B cell (primary cell): ENCODE data around the gene TTF2. TPM values are rescaled to one million over a fixed set of nuclear protein-coding genes. Genes with fewer than 3 reads are reported as not detected.
A peak's percentile ranks its signal among the peaks of the same experiment; 100 is the strongest.

Experiments
- ATAC-seq: fragments of 200-7000 bp; cut with Tn5 transposase; one replicate; pipeline ENCODE4 v1.10.0; 2021; ENCODE audit warnings: low read depth, mild to moderate bottlenecking, moderate number of reproducible peaks, moderate library complexity
- CTCF ChIA-PET: fragments of 350-600 bp; sonication (Branson Sonifier 250); formaldehyde crosslinking; loops from one replicate; lab custom pipeline; 2021; ENCODE audit warnings: antibody characterized with exemption, inconsistent platforms; lab: Charles Lee
- POLR2A ChIA-PET: fragments of 350-600 bp; sonication (Branson Sonifier 250); formaldehyde crosslinking; loops from one replicate; lab custom pipeline; 2021; ENCODE audit warnings: antibody characterized with exemption; lab: Charles Lee
- DNase-seq: peaks from one replicate; pipeline ENCODE4 v3.0.0; 2013
- H2AFZ ChIP-seq: 2 replicates; pipeline ENCODE4 v1.6.1; 2012; ENCODE audit warnings: mild to moderate bottlenecking, low read depth, low read length; ENCODE audit not compliant: insufficient read depth, poor library complexity, severe bottlenecking
- H3K27ac ChIP-seq, 2 donors: 1 replicate in 1 of 2; 2 replicates in 1 of 2; pipeline ENCODE4 v1.5.1; 2012 to 2013; ENCODE audit warnings: low read length in 2 of 2, mild to moderate bottlenecking in 2 of 2, moderate library complexity in 1 of 2
- H3K27me3 ChIP-seq, 4 experiments: fragments of 200-600 bp in 1 of 4; sonication (generic) in 1 of 4; replicated peaks in 1 of 4; 1 replicate in 2 of 4; 2 replicates in 2 of 4; pipeline versions ENCODE4 v1.6.1 to v1.7.0; 2013 to 2016; ENCODE audit warnings: low read length in 3 of 4, mild to moderate bottlenecking in 2 of 4, mixed read lengths in 1 of 4, moderate library complexity in 1 of 4; ENCODE audit not compliant: insufficient read depth in 4 of 4, control insufficient read depth in 3 of 4; ENCODE audit errors: control extremely low read depth in 1 of 4
- H3K36me3 ChIP-seq, 2 experiments: replicated peaks in 1 of 2; 1 replicate in 1 of 2; 2 replicates in 1 of 2; pipeline versions ENCODE4 v1.6.1 to v1.7.1; 2013; ENCODE audit warnings: low read length in 1 of 2; ENCODE audit not compliant: insufficient read depth in 2 of 2, control insufficient read depth in 1 of 2; ENCODE audit errors: control extremely low read depth in 1 of 2, extremely low read depth in 1 of 2
- H3K4me1 ChIP-seq, 2 donors: fragments of 200-600 bp in 1 of 2; sonication (generic) in 1 of 2; 1 replicate in 1 of 2; 2 replicates in 1 of 2; pipeline versions ENCODE4 v1.5.1 to v1.6.1; 2013 to 2017; ENCODE audit warnings: low read length in 2 of 2; ENCODE audit not compliant: control insufficient read depth in 2 of 2, insufficient read depth in 2 of 2
- H3K4me2 ChIP-seq: replicated peaks from 2 replicates; pipeline ENCODE3; 2012; ENCODE audit warnings: mild to moderate bottlenecking, low read depth, low read length; ENCODE audit not compliant: poor library complexity, severe bottlenecking
- H3K4me3 ChIP-seq, 5 experiments: fragments of 200-600 bp in 1 of 5; sonication (generic) in 1 of 5; 1 replicate in 3 of 5; 2 replicates in 2 of 5; pipeline versions ENCODE4 v1.5.1 to v1.7.0; 2011 to 2016; ENCODE audit warnings: low read length in 4 of 5, mild to moderate bottlenecking in 4 of 5, low read depth in 2 of 5, control low read depth in 1 of 5, moderate library complexity in 1 of 5; ENCODE audit not compliant: insufficient read depth in 1 of 5; ENCODE audit errors: control extremely low read depth in 1 of 5, extremely low read depth in 1 of 5
- H3K79me2 ChIP-seq: fragments of 200-600 bp; sonication (generic); one replicate; pipeline ENCODE4 v1.6.0; 2016; ENCODE audit warnings: low read length; ENCODE audit not compliant: control insufficient read depth, insufficient read depth
- H3K9ac ChIP-seq: fragments of 200-600 bp; sonication (generic); 2 replicates; pipeline ENCODE4 v1.6.1; 2017; ENCODE audit warnings: mild to moderate bottlenecking, low read length, moderate library complexity
- H3K9me3 ChIP-seq, 3 donors: one replicate each; pipeline versions ENCODE4 v1.6.1 to v1.7.1; 2013; ENCODE audit warnings: low read length in 2 of 3; ENCODE audit not compliant: control insufficient read depth in 2 of 3, insufficient read depth in 1 of 3; ENCODE audit errors: control extremely low read depth in 1 of 3
- H4K20me1 ChIP-seq: 2 replicates; pipeline ENCODE4 v1.6.0; 2012; ENCODE audit warnings: mild to moderate bottlenecking, low read length; ENCODE audit not compliant: insufficient read depth, control insufficient read depth, poor library complexity, severe bottlenecking
- H3K27ac Mint-ChIP-seq: one replicate; pipeline ENCODE4 v1.8.0; 2021; ENCODE audit warnings: mixed read lengths
- H3K27me3 Mint-ChIP-seq: one replicate; pipeline ENCODE4 v1.8.0; 2021; ENCODE audit warnings: mixed read lengths
- H3K4me1 Mint-ChIP-seq: one replicate; pipeline ENCODE4 v1.8.0; 2021; ENCODE audit warnings: mixed read lengths
- H3K4me3 Mint-ChIP-seq: one replicate; pipeline ENCODE4 v1.8.0; 2021; ENCODE audit warnings: mixed read lengths
- H3K9me3 Mint-ChIP-seq: one replicate; pipeline ENCODE4 v1.8.0; 2022; ENCODE audit warnings: mixed read lengths; ENCODE audit not compliant: insufficient read depth
- CTCF ChIP-seq: fragments of 200-600 bp; IDR thresholded peaks from one replicate; pipeline ENCODE4 v1.8.0; 2022; ENCODE audit warnings: antibody characterized with exemption, mild to moderate bottlenecking
- EZH2 ChIP-seq: IDR thresholded peaks from 2 replicates; pipeline ENCODE4 v1.6.1; 2012; ENCODE audit warnings: borderline replicate concordance, low read depth, mild to moderate bottlenecking, moderate library complexity, low read length; ENCODE audit not compliant: insufficient read depth, poor library complexity, severe bottlenecking
- WGBS: methylation state at CpG from one replicate; pipeline ENCODE4 v1.1.5; 2013; ENCODE audit warnings: missing lambda C conversion rate; ENCODE audit not compliant: insufficient coverage; 5-methylcytosine and 5-hydroxymethylcytosine counted together
- intact Hi-C: fragments of 100-400 bp; cut with micrococcal nuclease; formaldehyde crosslinking; loops from one replicate; pipeline ENCODE4 v1.10.0; 2022
- polyA plus RNA-seq: library from polyadenylated mRNA; depleted of rRNA; stranded (reverse); fragments of >200 nt; gene quantifications from 2 replicates; pipeline ENCODE4 v1.2.3, GENCODE V29; 2012
- total RNA-seq, 2 donors: library from RNA; stranded (reverse); fragments of 120-200 nt in 1 of 2; gene quantifications; 1 replicate in 1 of 2; 2 replicates in 1 of 2; pipeline versions ENCODE4 v1.2.3 to v1.2.4, GENCODE V29; 2013 to 2022

Gene TTF2
- total and polyA plus RNA-seq, 2 donors (not counting 1 experiment from before 2014, with no cell fraction given) = 11.3 to 28.9 TPM

GRCh38 chr1:117060441-117061317 lies 553 bp downstream of the TTF2 start:
- DNase-seq (no peak), ATAC-seq (peak; percentile 2)
- Mint-ChIP-seq H3K27me3 (no peaks in the 10 kb centered on the region), H3K4me1 (peaks cover 26% of the 10 kb centered on the region), H3K9me3 (no peaks in the 10 kb centered on the region), H3K4me3 (no peak overlapping the region), H3K27ac (no peak overlapping the region)
- POLR2A ChIA-PET = interaction anchor here (0.6 to 1.5 kb wide), 5 partner anchors 9 to 323 kb away, joined by 3 to 7 read pairs (median 3); partner anchors contain the start of gene MAN1A2
- H3K4me2 ChIP-seq = peak overlapping the region; percentile 97
- WGBS = 27% methylated on average over 39 of the region's 42 CpGs
- no peak for TF ChIP-seq CTCF
- no peak for TF ChIP-seq EZH2
- H3K36me3 ChIP-seq = peaks cover 0 to 6% of the 10 kb centered on the region in 2 experiments
- H3K27ac ChIP-seq = peak overlapping the region; percentile 63 to 69
- H2AFZ ChIP-seq = peak overlapping the region; percentile 96
- CTCF ChIA-PET = interaction anchor here (0.5 to 5.8 kb wide), 15 partner anchors 9 to 922 kb away, joined by 3 to 64 read pairs (median 4); partner anchors contain the start of gene TRIM45
- no peaks in the 10 kb centered on the region for H3K9me3 ChIP-seq
- no peaks in the 10 kb centered on the region for H3K27me3 ChIP-seq
- peaks cover 3% of the 10 kb centered on the region for H3K79me2 ChIP-seq
- H3K9ac ChIP-seq = peak overlapping the region; percentile 83
- peak overlapping the region; percentile 71 to 95 (median 79) for H3K4me3 ChIP-seq
- H3K4me1 ChIP-seq = peaks cover 14 to 17% of the 10 kb centered on the region in 2 donors
- no peaks in the 10 kb centered on the region for H4K20me1 ChIP-seq
- intact Hi-C loops = loop anchor here (1.0 to 10.0 kb wide), 6 partner anchors 62 to 869 kb away; partner anchors contain the start of genes ATP1A1, CD58, GDAP2 and MAN1A2
